Measurements from ENCODE around the gene NPAS3.

The NPAS3 gene

GRCh38 chr14:33568935-33569579 is 630.4 kb downstream of the NPAS3 start:
- no peaks in the 10 kb centered on the region for H3K9me3 ChIP-seq (ENCODE audit: low read depth, low read length)
- TF ChIP-seq FOXP2 (optimal IDR thresholded peaks at IDR 0.05; ENCODE audit: control extremely low read depth, extremely low read length, insufficient read depth) (no peak), POLR2AphosphoS5 (IDR thresholded peaks at IDR 0.05; ENCODE audit: borderline replicate concordance, low read depth, low read length) (no peak), EZH2 (IDR thresholded peaks at IDR 0.05) (no peak)
- H3K36me3 ChIP-seq (ENCODE audit: insufficient read depth, low read length), result no peaks in the 10 kb centered on the region
- no peak for DNase-seq (ENCODE audit: low read depth, low spot score)
- H3K4me3 ChIP-seq, result no peak overlapping the region
- no peak overlapping the region for H3K9ac ChIP-seq (ENCODE audit: insufficient read length)
- H3K27ac ChIP-seq, result no peak overlapping the region

GRCh38 chr14:33569821-33570687 is 631.4 kb downstream of the NPAS3 start:
- Histone ChIP-seq H3K9ac (ENCODE audit: insufficient read length) (no peak overlapping the region), H3K9me3 (ENCODE audit: low read depth, low read length) (no peaks in the 10 kb centered on the region), H3K4me3 (no peak overlapping the region), H3K36me3 (ENCODE audit: insufficient read depth, low read length) (no peaks in the 10 kb centered on the region), H3K27ac (no peak overlapping the region)
- DNase-seq (ENCODE audit: low read depth, low spot score), result no peak
- TF ChIP-seq POLR2AphosphoS5 (IDR thresholded peaks at IDR 0.05; ENCODE audit: borderline replicate concordance, low read depth, low read length) (no peak), EZH2 (IDR thresholded peaks at IDR 0.05) (no peak), FOXP2 (optimal IDR thresholded peaks at IDR 0.05; ENCODE audit: control extremely low read depth, extremely low read length, insufficient read depth) (no peak)

GRCh38 chr14:33570694-33571310 is 632.1 kb downstream of the NPAS3 start:
- no peaks in the 10 kb centered on the region for H3K36me3 ChIP-seq (ENCODE audit: insufficient read depth, low read length)
- TF ChIP-seq POLR2AphosphoS5 (IDR thresholded peaks at IDR 0.05; ENCODE audit: borderline replicate concordance, low read depth, low read length) (no peak), EZH2 (IDR thresholded peaks at IDR 0.05) (no peak), FOXP2 (optimal IDR thresholded peaks at IDR 0.05; ENCODE audit: control extremely low read depth, extremely low read length, insufficient read depth) (no peak)
- no peaks in the 10 kb centered on the region for H3K9me3 ChIP-seq (ENCODE audit: low read depth, low read length)
- DNase-seq (ENCODE audit: low read depth, low spot score), result no peak
- H3K4me3 ChIP-seq, result no peak overlapping the region
- no peak overlapping the region for H3K27ac ChIP-seq
- no peak overlapping the region for H3K9ac ChIP-seq (ENCODE audit: insufficient read length)

- no peak for DNase-seq (ENCODE audit: low read depth, low spot score)
- H3K9ac ChIP-seq (ENCODE audit: insufficient read length), result no peak overlapping the region
- TF ChIP-seq FOXP2 (optimal IDR thresholded peaks at IDR 0.05; ENCODE audit: control extremely low read depth, extremely low read length, insufficient read depth), result no peak
- TF ChIP-seq EZH2 (IDR thresholded peaks at IDR 0.05), result no peak
- TF ChIP-seq POLR2AphosphoS5 (IDR thresholded peaks at IDR 0.05; ENCODE audit: borderline replicate concordance, low read depth, low read length), result no peak
- H3K36me3 ChIP-seq (ENCODE audit: insufficient read depth, low read length), result no peaks in the 10 kb centered on the region
- no peaks in the 10 kb centered on the region for H3K9me3 ChIP-seq (ENCODE audit: low read depth, low read length)
- no peak overlapping the region for H3K4me3 ChIP-seq
- H3K27ac ChIP-seq, result no peak overlapping the region
These were observed 634.7 kb downstream of the NPAS3 start for GRCh38 chr14:33573301-33573880.

- Histone ChIP-seq H3K4me3 (no peak overlapping the region), H3K27ac (no peak overlapping the region), H3K36me3 (ENCODE audit: insufficient read depth, low read length) (no peaks in the 10 kb centered on the region), H3K9ac (ENCODE audit: insufficient read length) (no peak overlapping the region), H3K9me3 (ENCODE audit: low read depth, low read length) (no peaks in the 10 kb centered on the region)
- no peak for DNase-seq (ENCODE audit: low read depth, low spot score)
- no peak for TF ChIP-seq FOXP2 (optimal IDR thresholded peaks at IDR 0.05; ENCODE audit: control extremely low read depth, extremely low read length, insufficient read depth)
- no peak for TF ChIP-seq EZH2 (IDR thresholded peaks at IDR 0.05)
- TF ChIP-seq POLR2AphosphoS5 (IDR thresholded peaks at IDR 0.05; ENCODE audit: borderline replicate concordance, low read depth, low read length), result no peak
These were observed 637.3 kb downstream of the NPAS3 start for GRCh38 chr14:33576014-33576413.

- Histone ChIP-seq H3K27ac (no peak overlapping the region), H3K4me3 (no peak overlapping the region), H3K9ac (ENCODE audit: insufficient read length) (no peak overlapping the region), H3K9me3 (ENCODE audit: low read depth, low read length) (no peaks in the 10 kb centered on the region), H3K36me3 (ENCODE audit: insufficient read depth, low read length) (no peaks in the 10 kb centered on the region)
- DNase-seq (ENCODE audit: low read depth, low spot score), result no peak
- no peak for TF ChIP-seq EZH2 (IDR thresholded peaks at IDR 0.05)
- TF ChIP-seq FOXP2 (optimal IDR thresholded peaks at IDR 0.05; ENCODE audit: control extremely low read depth, extremely low read length, insufficient read depth), result no peak
- no peak for TF ChIP-seq POLR2AphosphoS5 (IDR thresholded peaks at IDR 0.05; ENCODE audit: borderline replicate concordance, low read depth, low read length)
These were observed 640.0 kb downstream of the NPAS3 start for GRCh38 chr14:33578461-33579216.

GRCh38 chr14:33580231-33580749 is 641.6 kb downstream of the NPAS3 start:
- no peak for DNase-seq (ENCODE audit: low read depth, low spot score)
- Histone ChIP-seq H3K27ac (no peak overlapping the region), H3K9ac (ENCODE audit: insufficient read length) (no peak overlapping the region), H3K9me3 (ENCODE audit: low read depth, low read length) (no peaks in the 10 kb centered on the region), H3K36me3 (ENCODE audit: insufficient read depth, low read length) (no peaks in the 10 kb centered on the region), H3K4me3 (no peak overlapping the region)
- TF ChIP-seq POLR2AphosphoS5 (IDR thresholded peaks at IDR 0.05; ENCODE audit: borderline replicate concordance, low read depth, low read length), result no peak
- no peak for TF ChIP-seq EZH2 (IDR thresholded peaks at IDR 0.05)
- no peak for TF ChIP-seq FOXP2 (optimal IDR thresholded peaks at IDR 0.05; ENCODE audit: control extremely low read depth, extremely low read length, insufficient read depth)
